Kidney (tissue), 14 donors: Measurements from ENCODE around the gene MYH15. TPM values are rescaled to one million over a fixed set of nuclear protein-coding genes. Genes with fewer than 3 reads are reported as not detected.

Experiments
- DNase-seq, 5 donors: peaks; one replicate each; pipeline ENCODE4 v3.0.0-alpha.2; 2013 to 2020
- FAIRE-seq: peaks from 2 replicates; lab custom pipeline; 2012; peaks lifted over from hg19 to GRCh38; lab: Jason Lieb, UNC
- H3K27ac ChIP-seq, 2 donors: one replicate each; pipeline ENCODE4 v1.7.0; 2013; ENCODE audit warnings: low read depth in 2 of 2, low read length in 2 of 2, inconsistent platforms in 1 of 2
- H3K27me3 ChIP-seq: one replicate; pipeline ENCODE4 v1.7.1; 2013; ENCODE audit warnings: low read length, inconsistent platforms; ENCODE audit not compliant: control insufficient read depth, insufficient read depth
- H3K36me3 ChIP-seq, 3 donors: one replicate each; pipeline versions ENCODE4 v1.7.0 to v1.7.1; 2013; ENCODE audit warnings: low read length in 3 of 3, control low read depth in 1 of 3, inconsistent platforms in 1 of 3; ENCODE audit not compliant: insufficient read depth in 3 of 3, control insufficient read depth in 2 of 3
- H3K4me1 ChIP-seq, 3 donors: one replicate each; pipeline versions ENCODE4 v1.7.0 to v1.7.1; 2013; ENCODE audit warnings: low read length in 3 of 3, inconsistent platforms in 1 of 3, low read depth in 1 of 3; ENCODE audit not compliant: control insufficient read depth in 2 of 3, insufficient read depth in 2 of 3
- H3K4me3 ChIP-seq, 3 donors: one replicate each; pipeline versions ENCODE4 v1.7.0 to v1.8.1; 2013; ENCODE audit warnings: low read length in 3 of 3, control low read depth in 1 of 3, inconsistent platforms in 1 of 3
- H3K9ac ChIP-seq, 3 donors: one replicate each; pipeline versions ENCODE4 v1.7.0 to v1.7.1; 2013; ENCODE audit warnings: low read length in 3 of 3, control low read depth in 1 of 3, inconsistent platforms in 1 of 3
- H3K9me3 ChIP-seq, 3 donors: one replicate each; pipeline versions ENCODE4 v1.7.0 to v1.7.1; 2013; ENCODE audit warnings: low read length in 3 of 3, control low read depth in 1 of 3, inconsistent platforms in 1 of 3; ENCODE audit not compliant: control insufficient read depth in 2 of 3, insufficient read depth in 1 of 3
- intact Hi-C: fragments of 100-400 bp; cut with DNase I; formaldehyde crosslinking; loops from one replicate; pipeline ENCODE4 v1.11.1; 2022
- polyA plus RNA-seq: library from polyadenylated mRNA; stranded (reverse); fragments of 350-450 nt; fragmentation: Illumina TruSeq; extraction: RNeasy Lipid Tissue Mini Kit (QIAGEN cat#74804); gene quantifications from one replicate; pipeline ENCODE4 v1.2.3, GENCODE V29; 2014; ENCODE audit warnings: low read depth, low replicate concordance; ENCODE audit not compliant: insufficient read depth
- total RNA-seq: library from RNA; stranded (reverse); fragmentation: NEBNext Ultra II Directional; extraction: Animal tissue kit (Norgen Biotek cat#: 25700); gene quantifications from one replicate; pipeline ENCODE4 v1.2.1, GENCODE V29; 2021
- TF ChIP-seq, protein P1 (sequence below): IDR thresholded peaks from 3 replicates; pipeline ENCODE4 v1.5.1; 2012; ENCODE audit warnings: mild to moderate bottlenecking, moderate library complexity, borderline replicate concordance; ENCODE audit not compliant: insufficient read depth; ENCODE audit errors: extremely low read depth
- donor health status: control.
- donor health status: control.
- donor health status: control.
- donor health status: control.
- donor health status: control.
- donor health status: DM: yes; HTN: yes; CAD: no.
- donor health status: Normal renal cell carcinoma (clear cell type).

Gene MYH15
- total and polyA plus RNA-seq, 2 donors from 2014 or later = 0.44 TPM; not detected in 1

DNA sequence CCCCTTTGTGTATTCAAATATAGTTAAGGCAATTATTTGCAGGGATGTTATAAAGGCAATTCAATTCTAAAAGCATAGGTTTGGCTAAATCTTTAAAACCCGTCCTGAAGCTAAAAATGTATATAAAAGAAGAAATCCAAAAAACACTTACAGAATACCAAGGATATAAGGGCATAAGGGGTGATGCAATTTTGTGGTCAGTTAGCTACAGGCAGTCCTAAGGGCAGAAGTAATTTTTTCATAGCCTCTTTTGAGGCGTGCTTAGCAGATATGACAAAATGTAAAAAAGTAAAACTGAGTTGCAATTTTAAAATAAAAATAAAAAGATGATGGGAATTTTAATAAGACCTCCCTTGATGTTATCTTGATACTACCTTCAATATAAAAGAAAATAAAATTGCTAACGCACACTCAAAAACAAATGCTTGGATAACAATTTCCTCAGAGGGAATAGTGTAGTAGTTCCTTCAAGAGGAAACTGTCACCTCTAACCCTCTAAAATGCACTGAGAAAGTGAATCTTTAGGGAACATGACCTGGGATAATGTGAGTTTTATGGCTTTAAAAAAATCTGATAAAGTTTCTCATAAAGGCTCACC, 104.2 kb downstream of the MYH15 start:
- FAIRE-seq = no peak
- no peak for DNase-seq
- Histone ChIP-seq H3K9me3 (no peaks in the 10 kb centered on the region), H3K36me3 (no peaks in the 10 kb centered on the region), H3K27me3 (no peaks in the 10 kb centered on the region), H3K4me1 (no peaks in the 10 kb centered on the region), H3K4me3 (no peak overlapping the region), H3K9ac (no peak overlapping the region), H3K27ac (no peak overlapping the region)
- TF ChIP-seq, protein P1, sequence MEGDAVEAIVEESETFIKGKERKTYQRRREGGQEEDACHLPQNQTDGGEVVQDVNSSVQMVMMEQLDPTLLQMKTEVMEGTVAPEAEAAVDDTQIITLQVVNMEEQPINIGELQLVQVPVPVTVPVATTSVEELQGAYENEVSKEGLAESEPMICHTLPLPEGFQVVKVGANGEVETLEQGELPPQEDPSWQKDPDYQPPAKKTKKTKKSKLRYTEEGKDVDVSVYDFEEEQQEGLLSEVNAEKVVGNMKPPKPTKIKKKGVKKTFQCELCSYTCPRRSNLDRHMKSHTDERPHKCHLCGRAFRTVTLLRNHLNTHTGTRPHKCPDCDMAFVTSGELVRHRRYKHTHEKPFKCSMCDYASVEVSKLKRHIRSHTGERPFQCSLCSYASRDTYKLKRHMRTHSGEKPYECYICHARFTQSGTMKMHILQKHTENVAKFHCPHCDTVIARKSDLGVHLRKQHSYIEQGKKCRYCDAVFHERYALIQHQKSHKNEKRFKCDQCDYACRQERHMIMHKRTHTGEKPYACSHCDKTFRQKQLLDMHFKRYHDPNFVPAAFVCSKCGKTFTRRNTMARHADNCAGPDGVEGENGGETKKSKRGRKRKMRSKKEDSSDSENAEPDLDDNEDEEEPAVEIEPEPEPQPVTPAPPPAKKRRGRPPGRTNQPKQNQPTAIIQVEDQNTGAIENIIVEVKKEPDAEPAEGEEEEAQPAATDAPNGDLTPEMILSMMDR = no peak
- intact Hi-C loops = no loop called here

- DNase-seq = no peak
- H3K27ac ChIP-seq = no peak overlapping the region
- H3K36me3 ChIP-seq = no peaks in the 10 kb centered on the region
- H3K9me3 ChIP-seq = peaks cover 0 to 3% (median 0%) of the 10 kb centered on the region in 3 donors
- intact Hi-C loops = no loop called here
- H3K4me3 ChIP-seq = no peak overlapping the region
- no peak overlapping the region for H3K9ac ChIP-seq
- TF ChIP-seq, protein P1 = no peak
- H3K4me1 ChIP-seq = no peaks in the 10 kb centered on the region
- FAIRE-seq = no peak
- H3K27me3 ChIP-seq = no peaks in the 10 kb centered on the region
Measured at GRCh38 chr3:108404368-108404767, 106.0 kb downstream of the MYH15 start.

DNA sequence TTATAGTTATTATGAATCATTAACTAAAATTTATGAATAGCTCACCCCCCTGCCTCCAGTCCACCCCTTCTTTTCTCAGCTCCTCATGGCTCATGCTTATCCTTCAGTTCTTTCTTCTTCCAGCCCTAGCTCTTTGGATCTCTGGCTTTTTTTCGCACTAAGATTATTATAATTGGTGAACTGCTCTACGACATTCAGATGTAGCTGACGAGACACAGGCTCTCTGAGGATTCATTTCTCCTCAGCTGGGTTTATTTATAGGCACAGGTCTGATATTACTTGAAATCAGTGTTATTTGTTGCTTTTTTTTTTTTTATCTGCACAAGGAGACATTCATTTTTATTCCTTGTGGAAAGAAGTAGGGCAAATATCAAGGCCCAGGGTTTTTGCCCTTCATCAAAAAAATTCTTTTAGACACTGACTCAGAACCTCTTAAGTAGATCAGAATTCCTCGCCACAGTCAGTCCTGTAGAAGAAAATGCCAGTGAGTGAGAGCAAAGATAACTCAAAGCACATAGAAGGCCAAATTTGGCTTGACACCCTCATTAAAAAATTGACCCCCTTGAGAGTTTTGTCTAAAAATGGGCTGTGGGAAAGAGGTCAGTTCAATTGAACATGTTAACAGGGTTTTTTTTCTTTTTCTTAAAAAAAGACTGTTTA, 106.6 kb downstream of the MYH15 start:
- no peak for DNase-seq
- Histone ChIP-seq H3K4me3 (no peak overlapping the region), H3K4me1 (no peaks in the 10 kb centered on the region), H3K9ac (no peak overlapping the region), H3K27ac (no peak overlapping the region), H3K9me3 (peaks cover 0 to 3% (median 0%) of the 10 kb centered on the region in 3 donors), H3K36me3 (no peaks in the 10 kb centered on the region), H3K27me3 (no peaks in the 10 kb centered on the region)
- FAIRE-seq = no peak
- TF ChIP-seq, protein P1 = no peak
- intact Hi-C loops = no loop called here
